ENCODE data around the gene ISM1.

ISM1 gene

DNA sequence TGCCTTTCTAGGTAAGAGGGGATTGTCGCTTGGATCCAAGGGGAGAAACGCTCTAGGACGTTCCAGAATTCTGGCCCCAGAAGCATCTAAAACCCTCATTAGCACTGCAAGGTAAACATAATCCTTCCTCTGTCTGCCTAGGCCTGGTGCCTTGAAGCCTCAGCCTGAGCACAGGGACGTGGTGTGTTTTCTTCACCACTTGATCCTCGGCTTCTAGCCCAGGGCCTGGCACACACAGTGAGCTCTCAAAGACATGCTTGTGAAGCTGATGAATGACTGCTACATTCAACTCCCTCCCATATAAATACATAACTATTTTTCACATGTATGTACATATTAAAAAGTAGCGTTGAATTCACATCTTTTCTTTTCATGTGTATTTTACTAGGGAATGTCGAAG, 100.3 kb downstream of the ISM1 start:
- DNase-seq = no peak
- Histone ChIP-seq H3K79me2 (ENCODE audit: insufficient read depth, low read length) (no peaks in the 10 kb centered on the region), H2AFZ (ENCODE audit: low read depth, low read length) (no peak overlapping the region), H3K36me3 (ENCODE audit: insufficient read depth, low read length) (no peaks in the 10 kb centered on the region), H3K27me3 (ENCODE audit: insufficient read depth, low read length, poor library complexity) (no peaks in the 10 kb centered on the region), H4K20me1 (ENCODE audit: insufficient read depth, low read length) (no peaks in the 10 kb centered on the region), H3K4me1 (ENCODE audit: insufficient read depth, low read length) (peaks cover 24% of the 10 kb centered on the region), H3K4me3 (ENCODE audit: low read depth in 1 of 2, low read length in 2 of 2) (no peak overlapping the region), H3K4me2 (ENCODE audit: insufficient read depth, low read length) (no peak overlapping the region), H3K9ac (ENCODE audit: low read depth, low read length) (no peak overlapping the region), H3K9me3 (ENCODE audit: insufficient read depth, low read length, severe bottlenecking) (peaks cover 5% of the 10 kb centered on the region), H3K27ac (ENCODE audit: low read length) (no peak overlapping the region)
- no peak for ATAC-seq (ENCODE audit: insufficient read depth, low read depth)
- TF ChIP-seq, protein P1, sequence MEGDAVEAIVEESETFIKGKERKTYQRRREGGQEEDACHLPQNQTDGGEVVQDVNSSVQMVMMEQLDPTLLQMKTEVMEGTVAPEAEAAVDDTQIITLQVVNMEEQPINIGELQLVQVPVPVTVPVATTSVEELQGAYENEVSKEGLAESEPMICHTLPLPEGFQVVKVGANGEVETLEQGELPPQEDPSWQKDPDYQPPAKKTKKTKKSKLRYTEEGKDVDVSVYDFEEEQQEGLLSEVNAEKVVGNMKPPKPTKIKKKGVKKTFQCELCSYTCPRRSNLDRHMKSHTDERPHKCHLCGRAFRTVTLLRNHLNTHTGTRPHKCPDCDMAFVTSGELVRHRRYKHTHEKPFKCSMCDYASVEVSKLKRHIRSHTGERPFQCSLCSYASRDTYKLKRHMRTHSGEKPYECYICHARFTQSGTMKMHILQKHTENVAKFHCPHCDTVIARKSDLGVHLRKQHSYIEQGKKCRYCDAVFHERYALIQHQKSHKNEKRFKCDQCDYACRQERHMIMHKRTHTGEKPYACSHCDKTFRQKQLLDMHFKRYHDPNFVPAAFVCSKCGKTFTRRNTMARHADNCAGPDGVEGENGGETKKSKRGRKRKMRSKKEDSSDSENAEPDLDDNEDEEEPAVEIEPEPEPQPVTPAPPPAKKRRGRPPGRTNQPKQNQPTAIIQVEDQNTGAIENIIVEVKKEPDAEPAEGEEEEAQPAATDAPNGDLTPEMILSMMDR (IDR thresholded peaks at IDR 0.05; ENCODE audit: borderline replicate concordance, extremely low read depth, low read length, poor library complexity, severe bottlenecking) = no peak
- TF ChIP-seq EZH2 (IDR thresholded peaks at IDR 0.05; ENCODE audit: borderline replicate concordance, low read depth, low read length, severe bottlenecking) = no peak

DNA sequence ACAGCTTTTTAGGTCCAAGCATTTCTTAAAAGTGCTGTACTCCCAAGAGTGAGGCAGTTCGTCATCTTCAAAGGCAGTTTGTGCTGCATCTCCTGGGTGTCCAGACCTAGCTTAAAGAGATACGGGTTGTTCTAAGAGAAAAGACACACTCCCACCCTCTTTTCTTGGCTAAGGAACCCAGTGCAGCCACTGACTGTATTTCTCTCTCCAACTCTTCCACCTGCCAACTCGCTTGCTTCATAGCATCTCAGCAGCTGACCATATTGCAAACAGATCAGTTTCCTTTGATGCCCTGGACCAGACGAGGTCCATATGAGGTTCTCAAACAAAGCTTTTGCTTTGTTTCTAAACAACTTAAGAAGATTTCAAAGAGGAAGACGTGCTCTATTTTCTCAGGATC, 101.1 kb downstream of the ISM1 start:
- ATAC-seq (ENCODE audit: insufficient read depth, low read depth) (0 out of 3 replicates have a peak, but pooled peaks have one; percentile 13), DNase-seq (no peak)
- H2AFZ ChIP-seq (ENCODE audit: low read depth, low read length) = no peak overlapping the region
- 0 out of 2 replicates have a peak overlapping the region, but pooled peaks have one; percentile 10 for H3K27ac ChIP-seq (ENCODE audit: low read length)
- H3K4me2 ChIP-seq (ENCODE audit: insufficient read depth, low read length) = no peak overlapping the region
- peaks cover 24% of the 10 kb centered on the region for H3K4me1 ChIP-seq (ENCODE audit: insufficient read depth, low read length)
- TF ChIP-seq, protein P1 (IDR thresholded peaks at IDR 0.05; ENCODE audit: borderline replicate concordance, extremely low read depth, low read length, poor library complexity, severe bottlenecking) = no peak
- no peak for TF ChIP-seq EZH2 (IDR thresholded peaks at IDR 0.05; ENCODE audit: borderline replicate concordance, low read depth, low read length, severe bottlenecking)
- no peaks in the 10 kb centered on the region for H3K36me3 ChIP-seq (ENCODE audit: insufficient read depth, low read length)
- H3K4me3 ChIP-seq (ENCODE audit: low read depth in 1 of 2, low read length in 2 of 2) = no peak overlapping the region
- no peaks in the 10 kb centered on the region for H3K27me3 ChIP-seq (ENCODE audit: insufficient read depth, low read length, poor library complexity)
- H3K79me2 ChIP-seq (ENCODE audit: insufficient read depth, low read length) = no peaks in the 10 kb centered on the region
- H3K9ac ChIP-seq (ENCODE audit: low read depth, low read length) = no peak overlapping the region
- no peaks in the 10 kb centered on the region for H4K20me1 ChIP-seq (ENCODE audit: insufficient read depth, low read length)
- peaks cover 3% of the 10 kb centered on the region for H3K9me3 ChIP-seq (ENCODE audit: insufficient read depth, low read length, severe bottlenecking)

DNA sequence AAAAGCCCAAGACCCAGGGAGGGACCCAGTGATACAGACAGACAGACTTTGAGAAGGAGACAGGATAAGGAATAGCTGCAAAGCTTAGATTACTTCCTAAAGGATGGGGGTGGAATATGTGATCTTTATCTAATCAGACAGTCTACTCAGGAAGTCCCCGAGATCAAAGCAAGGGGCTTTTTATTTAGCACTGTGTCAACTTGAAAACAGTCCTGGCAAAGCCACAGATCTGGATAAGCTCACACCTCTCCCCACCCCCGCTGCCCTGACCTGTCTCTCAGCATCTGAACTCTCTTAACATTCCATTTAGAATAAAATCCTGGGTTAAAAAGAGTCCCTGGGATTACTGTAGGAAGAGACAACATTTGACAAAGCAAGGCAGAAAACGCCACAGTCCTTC, 101.5 kb downstream of the ISM1 start:
- peaks cover 24% of the 10 kb centered on the region for H3K4me1 ChIP-seq (ENCODE audit: insufficient read depth, low read length)
- no peaks in the 10 kb centered on the region for H4K20me1 ChIP-seq (ENCODE audit: insufficient read depth, low read length)
- no peak for TF ChIP-seq EZH2 (IDR thresholded peaks at IDR 0.05; ENCODE audit: borderline replicate concordance, low read depth, low read length, severe bottlenecking)
- TF ChIP-seq, protein P1 (IDR thresholded peaks at IDR 0.05; ENCODE audit: borderline replicate concordance, extremely low read depth, low read length, poor library complexity, severe bottlenecking) = no peak
- no peaks in the 10 kb centered on the region for H3K79me2 ChIP-seq (ENCODE audit: insufficient read depth, low read length)
- no peaks in the 10 kb centered on the region for H3K36me3 ChIP-seq (ENCODE audit: insufficient read depth, low read length)
- no peak overlapping the region for H3K4me3 ChIP-seq (ENCODE audit: low read depth in 1 of 2, low read length in 2 of 2)
- H3K9me3 ChIP-seq (ENCODE audit: insufficient read depth, low read length, severe bottlenecking) = no peaks in the 10 kb centered on the region
- no peaks in the 10 kb centered on the region for H3K27me3 ChIP-seq (ENCODE audit: insufficient read depth, low read length, poor library complexity)
- DNase-seq (no peak), ATAC-seq (ENCODE audit: insufficient read depth, low read depth) (peak; percentile 22; the same call in 1 of the 3 replicates)
- H3K27ac ChIP-seq (ENCODE audit: low read length) = 0 out of 2 replicates have a peak overlapping the region, but pooled peaks have one; percentile 10
- no peak overlapping the region for H2AFZ ChIP-seq (ENCODE audit: low read depth, low read length)
- no peak overlapping the region for H3K4me2 ChIP-seq (ENCODE audit: insufficient read depth, low read length)
- no peak overlapping the region for H3K9ac ChIP-seq (ENCODE audit: low read depth, low read length)

DNA sequence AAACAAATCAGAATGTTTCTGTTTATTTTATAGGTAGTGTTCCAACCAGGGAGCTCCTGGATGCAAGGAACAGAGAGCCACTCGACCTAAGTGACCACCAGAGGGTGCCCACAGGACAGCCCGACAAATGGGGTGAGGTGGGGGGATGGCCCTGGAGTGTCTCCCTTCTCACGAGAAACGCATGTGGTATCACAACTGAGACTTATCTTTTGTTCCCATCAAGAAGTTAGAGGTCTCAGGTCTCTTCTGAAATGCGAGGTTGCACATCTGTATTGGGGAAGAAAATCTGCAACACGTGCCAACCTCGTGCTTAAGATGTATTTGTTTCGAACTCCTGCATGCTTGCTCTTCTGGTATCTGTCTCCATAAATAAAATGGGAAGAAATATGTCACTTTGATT, 104.0 kb downstream of the ISM1 start:
- peak; percentile 79 for ATAC-seq (ENCODE audit: insufficient read depth, low read depth)
- DNase-seq = peak; percentile 55
- TF ChIP-seq, protein P1 (IDR thresholded peaks at IDR 0.05; ENCODE audit: borderline replicate concordance, extremely low read depth, low read length, poor library complexity, severe bottlenecking) = peak; percentile 55
- no peak for TF ChIP-seq EZH2 (IDR thresholded peaks at IDR 0.05; ENCODE audit: borderline replicate concordance, low read depth, low read length, severe bottlenecking)

More for the DNA sequence above, 104.0 kb downstream of the ISM1 start:
- Histone ChIP-seq H3K9me3 (ENCODE audit: insufficient read depth, low read length, severe bottlenecking) (no peaks in the 10 kb centered on the region), H3K4me2 (ENCODE audit: insufficient read depth, low read length) (no peak overlapping the region), H4K20me1 (ENCODE audit: insufficient read depth, low read length) (no peaks in the 10 kb centered on the region), H3K9ac (ENCODE audit: low read depth, low read length) (no peak overlapping the region), H3K79me2 (ENCODE audit: insufficient read depth, low read length) (no peaks in the 10 kb centered on the region), H3K27ac (ENCODE audit: low read length) (no peak overlapping the region), H3K4me3 (ENCODE audit: low read depth in 1 of 2, low read length in 2 of 2) (no peak overlapping the region), H3K4me1 (ENCODE audit: insufficient read depth, low read length) (peaks cover 24% of the 10 kb centered on the region), H2AFZ (ENCODE audit: low read depth, low read length) (no peak overlapping the region), H3K36me3 (ENCODE audit: insufficient read depth, low read length) (no peaks in the 10 kb centered on the region), H3K27me3 (ENCODE audit: insufficient read depth, low read length, poor library complexity) (no peaks in the 10 kb centered on the region)
